GM18507 (cell line): ENCODE results near the gene DCLK1.

Source experiments
- DNase-seq: peaks from one replicate; pipeline ENCODE4 v3.0.0; 2011; ENCODE audit warnings: low read depth; ENCODE audit not compliant: insufficient read length; ENCODE audit errors: extremely low spot score
- FAIRE-seq: peaks from 2 replicates; lab custom pipeline; 2011; peaks lifted over from hg19 to GRCh38; lab: Jason Lieb, UNC

The DCLK1 gene

DNA sequence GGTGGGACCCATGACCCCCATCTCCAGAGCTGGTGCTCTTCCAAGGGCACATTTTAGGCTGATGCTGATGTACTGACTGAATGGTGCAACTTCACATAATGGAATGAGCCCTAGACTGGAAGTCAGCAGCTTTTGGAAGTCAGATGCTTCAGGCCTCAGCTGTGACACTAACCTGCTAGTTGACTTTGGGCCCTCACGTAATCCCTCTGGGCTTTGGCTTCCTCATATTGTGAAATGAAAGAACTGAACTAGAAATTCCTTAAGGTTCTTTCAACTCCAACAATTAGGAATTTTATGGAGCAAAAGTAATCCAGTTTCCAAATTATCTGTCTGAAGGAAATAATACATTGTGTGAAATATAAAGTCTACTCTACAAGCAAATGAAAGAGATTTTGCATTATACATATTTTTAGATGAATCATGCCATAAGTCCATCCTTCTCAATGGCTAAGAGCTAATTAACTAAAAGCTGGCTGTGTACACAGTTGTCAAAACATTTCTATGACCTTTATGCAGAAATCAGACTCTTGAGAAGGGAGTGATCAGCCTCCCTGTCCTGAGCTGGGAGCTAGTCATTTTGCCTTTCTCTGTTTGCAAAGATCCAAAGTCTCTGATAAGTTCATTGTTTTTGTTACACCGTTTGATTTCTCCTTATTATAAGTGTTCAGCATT, 204.2 kb downstream of the DCLK1 start:
- FAIRE-seq (no peak), DNase-seq (no peak)

- DNase-seq (no peak), FAIRE-seq (no peak)
These were observed 205.5 kb downstream of the DCLK1 start for GRCh38 chr13:35925669-35926068.

DNA sequence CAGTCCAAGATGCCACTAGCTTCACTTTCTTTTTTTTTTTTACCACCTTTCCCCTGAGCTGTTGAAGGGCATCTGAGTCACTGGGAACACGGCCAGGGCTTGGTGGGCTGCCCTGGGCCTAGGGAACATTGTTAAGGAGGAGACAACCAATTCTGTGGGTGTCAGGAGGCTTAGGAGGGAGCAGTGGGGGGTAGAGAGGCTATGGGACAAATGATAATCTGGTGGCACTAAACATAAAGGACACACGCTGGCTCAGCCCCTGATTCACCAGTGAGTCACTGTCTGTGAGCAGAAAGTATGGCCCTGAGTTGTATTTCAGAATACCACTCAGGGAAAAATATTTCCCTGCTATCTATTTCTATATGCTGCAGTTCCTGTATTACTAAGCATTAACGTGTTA, 207.8 kb downstream of the DCLK1 start:
- FAIRE-seq = no peak
- no peak for DNase-seq

- no peak for FAIRE-seq
- no peak for DNase-seq
These were observed 210.4 kb downstream of the DCLK1 start for GRCh38 chr13:35920816-35921215.

- FAIRE-seq = peak; percentile 35
- no peak for DNase-seq
These were observed 213.1 kb downstream of the DCLK1 start for GRCh38 chr13:35917942-35918645.

- FAIRE-seq = no peak
- no peak for DNase-seq
These were observed 213.8 kb downstream of the DCLK1 start for GRCh38 chr13:35917252-35917941.

GRCh38 chr13:35916146-35916545, 215.0 kb downstream of the DCLK1 start:
- FAIRE-seq (no peak), DNase-seq (no peak)

DNA sequence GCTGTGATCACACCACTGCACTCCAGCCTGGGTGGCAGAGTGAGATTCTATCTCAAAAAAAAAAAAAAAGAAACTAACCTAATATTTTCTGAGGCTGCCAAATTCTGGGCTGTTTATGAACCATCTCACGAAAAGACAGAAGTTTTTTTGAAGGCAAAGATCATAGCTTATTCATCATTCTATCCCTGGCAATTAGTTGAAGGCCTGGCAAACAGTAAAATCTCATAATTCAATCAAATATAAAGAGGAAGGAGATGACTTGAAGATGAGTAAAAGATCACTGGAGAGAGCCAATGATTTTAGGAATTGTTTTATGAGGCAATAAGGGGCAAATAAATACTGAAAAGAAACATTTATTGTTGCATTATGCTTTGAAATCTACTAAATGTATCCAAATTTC, 216.5 kb downstream of the DCLK1 start:
- DNase-seq (no peak), FAIRE-seq (no peak)

GRCh38 chr13:35912841-35913240, 218.3 kb downstream of the DCLK1 start:
- no peak for DNase-seq
- no peak for FAIRE-seq

GRCh38 chr13:35909837-35910540, 221.2 kb downstream of the DCLK1 start:
- no peak for FAIRE-seq

DNA sequence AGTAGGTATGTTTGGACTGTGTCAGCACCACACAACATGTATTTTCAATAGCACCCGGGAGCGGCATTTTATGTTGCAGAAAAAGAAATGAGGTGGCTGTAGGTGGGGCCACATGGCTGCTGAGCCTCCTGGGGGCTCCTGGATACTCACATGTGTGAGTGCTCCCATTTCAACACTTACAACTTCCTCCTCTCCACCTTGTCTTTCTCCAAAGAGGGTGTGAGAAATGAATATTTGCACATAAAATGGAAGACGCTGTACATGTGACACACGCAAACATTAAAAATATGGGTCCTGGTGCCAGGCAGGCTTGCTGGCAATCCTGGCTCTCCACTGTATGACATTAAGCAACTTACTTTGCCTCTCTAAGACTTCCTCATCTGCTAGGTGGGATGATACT, 222.1 kb downstream of the DCLK1 start:
- DNase-seq (no peak), FAIRE-seq (no peak)

More at GRCh38 chr13:35909837-35910540, 221.2 kb downstream of the DCLK1 start:
- no peak for DNase-seq

- DNase-seq (no peak), FAIRE-seq (no peak)
These were observed 223.0 kb downstream of the DCLK1 start for GRCh38 chr13:35908226-35908625.

DNA sequence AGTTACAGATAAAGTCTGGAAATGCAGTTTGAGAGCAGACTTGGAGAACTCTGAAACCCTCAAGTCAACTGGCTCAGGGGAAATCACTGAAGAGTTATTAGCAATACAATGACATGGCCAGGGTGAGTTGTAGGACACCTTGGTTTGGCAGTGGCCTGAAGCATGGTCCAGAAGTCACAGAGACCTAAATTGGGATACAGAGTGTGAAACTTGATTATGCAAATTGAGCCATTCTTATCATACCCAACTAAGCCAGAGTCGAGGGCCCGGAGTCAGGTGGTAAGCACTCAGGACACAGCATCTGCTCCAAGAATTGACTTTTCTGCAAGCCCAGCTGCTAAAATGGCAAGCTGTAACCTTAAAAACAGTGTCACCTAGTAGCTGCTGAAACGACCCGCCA, 224.5 kb downstream of the DCLK1 start:
- DNase-seq (no peak), FAIRE-seq (no peak)

GRCh38 chr13:35903075-35903474, 228.1 kb downstream of the DCLK1 start:
- FAIRE-seq = no peak
- no peak for DNase-seq

GRCh38 chr13:35898041-35898440, 233.1 kb downstream of the DCLK1 start:
- FAIRE-seq (no peak), DNase-seq (no peak)

GRCh38 chr13:35894636-35895035, 236.5 kb downstream of the DCLK1 start:
- DNase-seq = no peak
- FAIRE-seq = no peak

GRCh38 chr13:35892837-35893814, 238.1 kb downstream of the DCLK1 start:
- DNase-seq (no peak), FAIRE-seq (no peak)

DNA sequence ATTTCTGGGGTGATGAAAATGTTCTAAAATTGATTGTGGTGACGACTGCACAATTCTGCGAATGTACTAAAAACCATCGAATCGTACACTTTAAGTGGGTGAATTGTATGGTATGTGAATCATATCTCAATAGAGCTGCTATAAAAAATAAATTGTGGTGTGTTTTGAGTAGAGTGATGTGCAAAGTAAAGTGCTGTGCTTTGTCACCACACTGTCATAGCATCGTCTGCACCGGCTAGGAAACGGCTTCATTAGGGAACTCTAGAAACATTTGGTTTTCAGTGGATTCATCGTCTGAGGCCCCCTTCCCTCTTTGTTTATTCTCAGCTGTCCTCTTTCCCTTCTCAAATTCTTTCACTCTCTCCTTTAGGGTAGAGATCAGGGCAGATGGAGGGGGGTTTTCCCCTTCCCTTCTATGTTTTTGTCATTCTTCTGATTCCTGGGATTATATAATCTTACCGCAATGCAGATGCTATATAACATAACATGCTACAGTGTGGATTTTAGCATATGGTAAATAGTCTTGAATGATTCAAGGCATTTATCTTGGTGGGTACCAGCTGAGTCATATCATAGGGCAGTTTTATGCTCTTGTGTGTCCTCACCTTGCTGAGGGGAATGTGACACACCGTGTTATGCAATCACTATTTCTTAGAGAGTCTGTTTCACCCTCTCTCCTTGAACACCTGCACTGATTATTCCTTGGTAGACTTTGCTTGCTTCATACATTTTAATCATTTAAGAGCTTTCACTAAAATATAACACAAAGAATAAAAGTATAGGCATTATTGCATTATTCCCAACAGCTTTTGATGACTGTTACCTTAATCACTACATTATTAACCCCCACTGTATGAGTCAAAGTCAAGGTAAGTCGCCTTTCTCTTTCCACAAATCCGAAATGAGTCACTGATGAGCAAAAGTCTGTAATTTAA, 239.4 kb downstream of the DCLK1 start:
- DNase-seq (no peak), FAIRE-seq (no peak)
